ENCODE data around the gene HNRNPA2B1. TPM values are rescaled to one million over a fixed set of nuclear protein-coding genes. Genes with fewer than 3 reads are reported as not detected.

HNRNPA2B1 gene
- total and polyA plus RNA-seq, 2 of the 4 experiments (the other 2 are of a cell fraction), result 49.3 to 515 TPM

DNA sequence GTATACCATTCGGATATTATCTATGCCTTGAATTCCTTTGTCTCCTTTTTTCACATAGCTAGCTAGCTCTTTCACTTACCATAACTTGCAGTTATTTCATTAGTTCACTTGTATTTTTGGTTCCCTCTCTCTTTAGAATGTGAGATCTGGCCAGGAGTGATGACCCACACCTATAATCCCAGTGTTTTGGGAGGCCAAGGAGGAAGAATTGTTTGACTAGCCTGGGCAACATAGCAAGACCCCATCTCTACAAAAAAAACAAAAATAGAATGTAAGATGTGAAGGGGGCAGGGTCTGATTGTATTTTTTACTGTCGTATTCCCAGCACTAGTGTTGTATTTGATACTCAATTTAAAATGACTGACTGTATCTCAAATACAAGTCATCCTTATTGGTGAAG lies 28.9 kb downstream of the HNRNPA2B1 start:
- ATAC-seq (ENCODE audit: low read depth), result no peak
- no CpG with 5 or more reads among the region's 2 CpGs for WGBS, 2 experiments (ENCODE audit: extremely low coverage in 2 of 2, insufficient read length in 1 of 2)
- in situ Hi-C loops (cut with MboI; ENCODE audit: low sequenced_read_pairs), result no loop called here

More for the DNA sequence above, 28.9 kb downstream of the HNRNPA2B1 start:
- TF ChIP-seq RCOR1 (IDR thresholded peaks at IDR 0.05; ENCODE audit: insufficient replicate concordance, low read length) (no peak), RFX5 (IDR thresholded peaks at IDR 0.05; ENCODE audit: low read depth, low read length) (no peak), SMC3 (IDR thresholded peaks at IDR 0.05; ENCODE audit: low read depth, low read length) (no peak), FOS (IDR thresholded peaks at IDR 0.05; ENCODE audit: low read depth, low read length) (no peak), MXI1 (IDR thresholded peaks at IDR 0.05; ENCODE audit: borderline replicate concordance, low read depth, low read length) (no peak), CTCF (conservative IDR thresholded peaks at IDR 0.05; ENCODE audit: low read depth, low read length) (no peak), CEBPB (IDR thresholded peaks at IDR 0.05; ENCODE audit: low read depth, low read length) (no peak), NFE2L2 (IDR thresholded peaks at IDR 0.05; ENCODE audit: low read depth, low read length) (no peak), ELK1 (IDR thresholded peaks at IDR 0.05; ENCODE audit: borderline replicate concordance, low read depth, low read length) (no peak), MAFK (IDR thresholded peaks at IDR 0.05; ENCODE audit: low read depth, low read length) (no peak), RAD21 (IDR thresholded peaks at IDR 0.05; ENCODE audit: low read length) (no peak), CHD1 (IDR thresholded peaks at IDR 0.05; ENCODE audit: low read depth, low read length) (no peak)
- TF ChIP-seq, protein P1, sequence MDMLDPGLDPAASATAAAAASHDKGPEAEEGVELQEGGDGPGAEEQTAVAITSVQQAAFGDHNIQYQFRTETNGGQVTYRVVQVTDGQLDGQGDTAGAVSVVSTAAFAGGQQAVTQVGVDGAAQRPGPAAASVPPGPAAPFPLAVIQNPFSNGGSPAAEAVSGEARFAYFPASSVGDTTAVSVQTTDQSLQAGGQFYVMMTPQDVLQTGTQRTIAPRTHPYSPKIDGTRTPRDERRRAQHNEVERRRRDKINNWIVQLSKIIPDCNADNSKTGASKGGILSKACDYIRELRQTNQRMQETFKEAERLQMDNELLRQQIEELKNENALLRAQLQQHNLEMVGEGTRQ (IDR thresholded peaks at IDR 0.05; ENCODE audit: low read depth, low read length), result no peak
- H3K79me1 ChIP-seq (ENCODE audit: low read depth in 1 of 2, low read length in 2 of 2), result peaks cover 3 to 12% of the 10 kb centered on the region in 2 experiments; a peak in 2 of 4 replicates
- no peaks in the 10 kb centered on the region for H4K20me1 ChIP-seq (ENCODE audit: insufficient read depth, low read length)
- no peak overlapping the region for H2BK15ac ChIP-seq (ENCODE audit: low read depth, low read length)
- H4K5ac ChIP-seq (ENCODE audit: low read depth, low read length), result no peak overlapping the region
- H3K4me1 ChIP-seq (ENCODE audit: control insufficient read depth, insufficient read depth, low read length), result peaks cover 3% of the 10 kb centered on the region; the same call in 1 of the 2 replicates
- no peak overlapping the region for H2AFZ ChIP-seq (replicated peaks; ENCODE audit: low read length, poor library complexity)
- no peak overlapping the region for H3K4me3 ChIP-seq (ENCODE audit: insufficient read depth, low read depth, low read length)
- H3K14ac ChIP-seq (replicated peaks; ENCODE audit: low read depth, low read length), result no peak overlapping the region
- no peak overlapping the region for H3K4ac ChIP-seq (ENCODE audit: low read depth, low read length)
- H3K23ac ChIP-seq (ENCODE audit: low read depth, low read length), result no peak overlapping the region
- no peak overlapping the region for H2BK20ac ChIP-seq (ENCODE audit: low read depth, low read length)
- H3K56ac ChIP-seq (ENCODE audit: extremely low read depth, insufficient read depth, low read length), result no peak overlapping the region
- H3K18ac ChIP-seq (ENCODE audit: low read depth, low read length), result no peak overlapping the region
- no peak overlapping the region for H3K9ac ChIP-seq (ENCODE audit: low read depth, low read length)
- no peak overlapping the region for H2AK5ac ChIP-seq (ENCODE audit: low read depth, low read length)
- no peaks in the 10 kb centered on the region for H3K27me3 ChIP-seq (ENCODE audit: control insufficient read depth, insufficient read depth, low read length)
- no peak overlapping the region for H2AK9ac ChIP-seq (replicated peaks; ENCODE audit: low read depth, low read length, poor library complexity)
- no peak for DNase-seq
- intact Hi-C loops (cut with micrococcal nuclease), result no loop called here
- dilution Hi-C loops (cut with HindIII; ENCODE audit: low sequenced_read_pairs, unreplicated experiment), result no loop called here
- no peak overlapping the region for H4K91ac ChIP-seq (ENCODE audit: insufficient read depth, low read depth, low read length)
- no peak overlapping the region for H3K27ac ChIP-seq (ENCODE audit: insufficient read depth, low read length)
- no peak overlapping the region for H2BK120ac ChIP-seq (ENCODE audit: low read depth, low read length)
- no peaks in the 10 kb centered on the region for H3K36me3 ChIP-seq (ENCODE audit: control insufficient read depth, insufficient read depth, low read length)
- H2BK5ac ChIP-seq (ENCODE audit: low read depth, low read length, poor library complexity, severe bottlenecking), result no peak overlapping the region
- no peaks in the 10 kb centered on the region for H3K9me3 ChIP-seq (ENCODE audit: control insufficient read depth, insufficient read depth, low read length)
- POLR2A ChIA-PET (ENCODE audit: unreplicated experiment), result interaction anchor here (0.5 kb wide), 1 partner anchor 1084 kb away, joined by 11 read pairs; no protein-coding TSS in a partner anchor
- BruUV-seq (replicated peaks), result no TSS peak
- H3K4me2 ChIP-seq (ENCODE audit: low read depth, low read length), result no peak overlapping the region
- H4K8ac ChIP-seq (ENCODE audit: low read depth in 2 of 2, low read length in 2 of 2), result no peak overlapping the region
- CTCF ChIA-PET, result no interaction called here
- peaks cover 8% of the 10 kb centered on the region for H3K9me1 ChIP-seq (ENCODE audit: insufficient read depth, low read length)

All from IMR-90 (cell line).